GM18526 (cell line): Measurements from ENCODE around the gene PSMG1.

Experiments
- POLR2A ChIP-seq: IDR thresholded peaks from 3 replicates; pipeline ENCODE4 v1.6.1; 2011; ENCODE audit not compliant: insufficient read length; ENCODE audit errors: extremely low read depth

The PSMG1 gene

GRCh38 chr21:39180429-39181019 lies 2.7 kb downstream of the PSMG1 start:
- TF ChIP-seq POLR2A = no peak

- no peak for TF ChIP-seq POLR2A
Measured at GRCh38 chr21:39178421-39178820, 4.8 kb downstream of the PSMG1 start.

GRCh38 chr21:39176271-39176709 lies 7.0 kb downstream of the PSMG1 start:
- no peak for TF ChIP-seq POLR2A

GRCh38 chr21:39175665-39176064 lies 7.6 kb downstream of the PSMG1 start:
- no peak for TF ChIP-seq POLR2A

GRCh38 chr21:39175154-39175553 lies 8.1 kb downstream of the PSMG1 start:
- no peak for TF ChIP-seq POLR2A

- TF ChIP-seq POLR2A = no peak
Measured at GRCh38 chr21:39173716-39174680, 9.3 kb downstream of the PSMG1 start.

- no peak for TF ChIP-seq POLR2A
Measured at GRCh38 chr21:39169906-39170305, 13.3 kb downstream of the PSMG1 start.

GRCh38 chr21:39168800-39169199 lies 14.5 kb downstream of the PSMG1 start:
- no peak for TF ChIP-seq POLR2A

GRCh38 chr21:39164523-39164922 lies 18.7 kb downstream of the PSMG1 start:
- no peak for TF ChIP-seq POLR2A

- TF ChIP-seq POLR2A = no peak
Measured at GRCh38 chr21:39161064-39161463, 22.2 kb downstream of the PSMG1 start.

GRCh38 chr21:39159342-39160063 lies 23.7 kb downstream of the PSMG1 start:
- TF ChIP-seq POLR2A = no peak

GRCh38 chr21:39156024-39156423 lies 27.2 kb downstream of the PSMG1 start:
- TF ChIP-seq POLR2A = no peak

- TF ChIP-seq POLR2A = no peak
Measured at GRCh38 chr21:39155578-39155977, 27.7 kb downstream of the PSMG1 start.

GRCh38 chr21:39153842-39154241 lies 29.4 kb downstream of the PSMG1 start:
- no peak for TF ChIP-seq POLR2A

- TF ChIP-seq POLR2A = no peak
Measured at GRCh38 chr21:39153373-39153772, 29.9 kb downstream of the PSMG1 start.

GRCh38 chr21:39152271-39152670 lies 31.0 kb downstream of the PSMG1 start:
- TF ChIP-seq POLR2A = no peak
